Ascending aorta (tissue), 2 donors: ENCODE data around the gene SORCS3. TPM values are rescaled to one million over a fixed set of nuclear protein-coding genes. Genes with fewer than 3 reads are reported as not detected.

Source experiments
- DNase-seq, 2 donors: peaks; one replicate each; pipeline ENCODE4 v3.0.0-alpha.2; 2019; ENCODE audit warnings: low spot score in 2 of 2
- H3K27ac ChIP-seq, 2 donors: fragments of 200-600 bp; sonication (generic); one replicate each; pipeline ENCODE4 v1.5.1; 2016 to 2017; ENCODE audit warnings: mild to moderate bottlenecking in 1 of 2
- H3K27me3 ChIP-seq: fragments of 200-600 bp; sonication (generic); one replicate; pipeline ENCODE4 v1.5.1; 2017
- H3K36me3 ChIP-seq, 2 donors: fragments of 200-600 bp; sonication (generic); one replicate each; pipeline ENCODE4 v1.5.1; 2016
- H3K4me1 ChIP-seq, 2 donors: fragments of 200-600 bp; sonication (generic); one replicate each; pipeline ENCODE4 v1.5.1; 2016 to 2017; ENCODE audit warnings: mild to moderate bottlenecking in 1 of 2
- H3K4me3 ChIP-seq, 2 donors: fragments of 200-600 bp; sonication (generic); one replicate each; pipeline ENCODE4 v1.5.1; 2016 to 2017; ENCODE audit warnings: mild to moderate bottlenecking in 1 of 2
- H3K9me3 ChIP-seq, 2 donors: fragments of 200-600 bp; sonication (generic); one replicate each; pipeline ENCODE4 v1.5.1; 2016
- intact Hi-C: fragments of 100-400 bp; cut with DNase I; formaldehyde crosslinking; loops from one replicate; pipeline ENCODE4 v1.15.1; 2023
- total RNA-seq: library from RNA; depleted of rRNA; stranded (reverse); fragments of >200 nt; gene quantifications from one replicate; pipeline ENCODE4 v1.1.0, GENCODE V29; 2016
- TF ChIP-seq, protein P1 (sequence below), 3 experiments: fragments of 200-600 bp in 2 of 3; fragments of 450-650 bp in 1 of 3; sonication (generic) in 2 of 3; IDR thresholded peaks; one replicate each; pipeline ENCODE4 v1.5.1; 2016 to 2019; ENCODE audit warnings: antibody characterized with exemption in 3 of 3, mild to moderate bottlenecking in 1 of 3, moderate library complexity in 1 of 3

The SORCS3 gene
- total RNA-seq, 1 donor from 2014 or later = not detected

DNA sequence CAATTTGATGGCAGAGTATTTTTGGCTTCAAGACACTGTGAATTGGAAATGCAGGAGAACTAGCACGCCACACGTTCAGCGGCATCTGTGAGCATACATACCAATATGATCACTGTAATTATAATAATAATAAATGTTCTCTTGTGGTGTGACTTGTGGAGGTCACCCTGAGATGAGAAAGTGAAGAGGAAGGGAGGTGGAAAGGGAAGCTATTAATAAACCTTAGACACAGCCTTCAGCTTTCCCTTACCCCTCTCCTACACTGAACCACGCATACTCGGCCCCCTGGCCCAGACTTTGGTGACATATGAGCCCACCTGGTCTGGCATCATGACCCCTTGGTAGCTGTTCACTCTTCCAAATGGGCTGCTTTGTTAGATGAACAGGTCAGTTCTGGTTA lies 139.1 kb downstream of the SORCS3 start:
- intact Hi-C loops = no loop called here
- Histone ChIP-seq H3K27ac (no peak overlapping the region), H3K9me3 (no peaks in the 10 kb centered on the region), H3K36me3 (no peaks in the 10 kb centered on the region), H3K4me1 (no peaks in the 10 kb centered on the region), H3K27me3 (no peaks in the 10 kb centered on the region), H3K4me3 (no peak overlapping the region)
- no peak for DNase-seq
- TF ChIP-seq, protein P1, sequence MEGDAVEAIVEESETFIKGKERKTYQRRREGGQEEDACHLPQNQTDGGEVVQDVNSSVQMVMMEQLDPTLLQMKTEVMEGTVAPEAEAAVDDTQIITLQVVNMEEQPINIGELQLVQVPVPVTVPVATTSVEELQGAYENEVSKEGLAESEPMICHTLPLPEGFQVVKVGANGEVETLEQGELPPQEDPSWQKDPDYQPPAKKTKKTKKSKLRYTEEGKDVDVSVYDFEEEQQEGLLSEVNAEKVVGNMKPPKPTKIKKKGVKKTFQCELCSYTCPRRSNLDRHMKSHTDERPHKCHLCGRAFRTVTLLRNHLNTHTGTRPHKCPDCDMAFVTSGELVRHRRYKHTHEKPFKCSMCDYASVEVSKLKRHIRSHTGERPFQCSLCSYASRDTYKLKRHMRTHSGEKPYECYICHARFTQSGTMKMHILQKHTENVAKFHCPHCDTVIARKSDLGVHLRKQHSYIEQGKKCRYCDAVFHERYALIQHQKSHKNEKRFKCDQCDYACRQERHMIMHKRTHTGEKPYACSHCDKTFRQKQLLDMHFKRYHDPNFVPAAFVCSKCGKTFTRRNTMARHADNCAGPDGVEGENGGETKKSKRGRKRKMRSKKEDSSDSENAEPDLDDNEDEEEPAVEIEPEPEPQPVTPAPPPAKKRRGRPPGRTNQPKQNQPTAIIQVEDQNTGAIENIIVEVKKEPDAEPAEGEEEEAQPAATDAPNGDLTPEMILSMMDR (IDR thresholded peaks at IDR 0.05) = no peak

GRCh38 chr10:104780946-104781595 lies 140.0 kb downstream of the SORCS3 start:
- H3K9me3 ChIP-seq = no peaks in the 10 kb centered on the region
- TF ChIP-seq, protein P1 (IDR thresholded peaks at IDR 0.05) = no peak
- no peaks in the 10 kb centered on the region for H3K4me1 ChIP-seq
- H3K36me3 ChIP-seq = no peaks in the 10 kb centered on the region
- no peak for DNase-seq
- H3K4me3 ChIP-seq = no peak overlapping the region
- H3K27ac ChIP-seq = no peak overlapping the region
- intact Hi-C loops = no loop called here
- no peaks in the 10 kb centered on the region for H3K27me3 ChIP-seq

GRCh38 chr10:104784452-104784851 lies 143.4 kb downstream of the SORCS3 start:
- no peak overlapping the region for H3K4me3 ChIP-seq
- H3K9me3 ChIP-seq = no peaks in the 10 kb centered on the region
- H3K27ac ChIP-seq = no peak overlapping the region
- TF ChIP-seq, protein P1 (IDR thresholded peaks at IDR 0.05) = no peak
- intact Hi-C loops = no loop called here
- no peak for DNase-seq
- H3K4me1 ChIP-seq = no peaks in the 10 kb centered on the region
- no peaks in the 10 kb centered on the region for H3K36me3 ChIP-seq
- H3K27me3 ChIP-seq = no peaks in the 10 kb centered on the region

DNA sequence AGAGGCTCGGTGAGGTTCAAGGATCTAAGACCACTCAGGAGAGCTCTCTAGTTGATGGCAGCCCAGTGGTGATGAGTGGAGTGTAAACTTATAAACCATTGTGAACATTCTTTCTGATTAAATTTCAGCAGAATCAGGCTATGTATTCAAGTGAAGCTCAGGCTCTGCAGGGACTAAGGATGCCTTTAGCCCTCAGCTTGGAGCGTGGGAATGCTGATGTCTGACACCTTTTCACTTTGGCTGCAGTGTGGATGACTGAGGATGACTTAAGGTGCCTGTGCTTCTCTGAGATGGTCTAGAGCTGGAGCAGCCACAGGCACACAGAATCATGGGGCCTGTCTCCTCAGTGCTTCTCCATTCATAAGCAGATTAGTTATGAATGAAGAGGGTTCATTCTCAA lies 150.4 kb downstream of the SORCS3 start:
- TF ChIP-seq, protein P1 (IDR thresholded peaks at IDR 0.05) = no peak
- intact Hi-C loops = no loop called here
- no peak for DNase-seq

DNA sequence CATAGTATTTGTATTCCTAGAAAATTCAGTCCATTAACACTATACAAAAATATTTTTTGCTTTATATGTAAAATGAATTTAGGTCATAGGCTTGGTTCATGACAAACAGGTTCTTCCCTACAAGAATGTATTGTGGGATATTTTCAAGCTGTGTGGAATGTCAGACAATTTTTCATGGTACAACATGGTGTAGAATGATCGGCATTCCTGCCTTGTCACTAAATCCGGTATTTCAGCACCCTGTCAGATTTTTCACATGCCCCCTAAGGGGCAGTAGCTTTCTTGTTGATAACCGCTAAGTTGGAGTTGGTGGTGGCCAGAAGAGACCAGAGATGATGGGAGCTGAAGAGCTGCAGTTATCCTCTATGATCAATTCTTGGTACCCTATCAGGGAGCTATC lies 154.3 kb downstream of the SORCS3 start:
- intact Hi-C loops = no loop called here

More for the DNA sequence above, 150.4 kb downstream of the SORCS3 start:
- Histone ChIP-seq H3K4me1 (no peaks in the 10 kb centered on the region), H3K27me3 (no peaks in the 10 kb centered on the region), H3K4me3 (no peak overlapping the region), H3K36me3 (no peaks in the 10 kb centered on the region), H3K9me3 (no peaks in the 10 kb centered on the region), H3K27ac (no peak overlapping the region)

More for the DNA sequence above, 154.3 kb downstream of the SORCS3 start:
- Histone ChIP-seq H3K27me3 (no peaks in the 10 kb centered on the region), H3K9me3 (no peaks in the 10 kb centered on the region), H3K36me3 (no peaks in the 10 kb centered on the region), H3K27ac (no peak overlapping the region), H3K4me3 (no peak overlapping the region), H3K4me1 (no peaks in the 10 kb centered on the region)
- DNase-seq = no peak
- TF ChIP-seq, protein P1 (IDR thresholded peaks at IDR 0.05) = no peak
